Measurements from ENCODE around the gene DPP3.

GRCh38 chr11:66492161-66492865 is 12.1 kb downstream of the DPP3 start:
- TF ChIP-seq, protein P1, sequence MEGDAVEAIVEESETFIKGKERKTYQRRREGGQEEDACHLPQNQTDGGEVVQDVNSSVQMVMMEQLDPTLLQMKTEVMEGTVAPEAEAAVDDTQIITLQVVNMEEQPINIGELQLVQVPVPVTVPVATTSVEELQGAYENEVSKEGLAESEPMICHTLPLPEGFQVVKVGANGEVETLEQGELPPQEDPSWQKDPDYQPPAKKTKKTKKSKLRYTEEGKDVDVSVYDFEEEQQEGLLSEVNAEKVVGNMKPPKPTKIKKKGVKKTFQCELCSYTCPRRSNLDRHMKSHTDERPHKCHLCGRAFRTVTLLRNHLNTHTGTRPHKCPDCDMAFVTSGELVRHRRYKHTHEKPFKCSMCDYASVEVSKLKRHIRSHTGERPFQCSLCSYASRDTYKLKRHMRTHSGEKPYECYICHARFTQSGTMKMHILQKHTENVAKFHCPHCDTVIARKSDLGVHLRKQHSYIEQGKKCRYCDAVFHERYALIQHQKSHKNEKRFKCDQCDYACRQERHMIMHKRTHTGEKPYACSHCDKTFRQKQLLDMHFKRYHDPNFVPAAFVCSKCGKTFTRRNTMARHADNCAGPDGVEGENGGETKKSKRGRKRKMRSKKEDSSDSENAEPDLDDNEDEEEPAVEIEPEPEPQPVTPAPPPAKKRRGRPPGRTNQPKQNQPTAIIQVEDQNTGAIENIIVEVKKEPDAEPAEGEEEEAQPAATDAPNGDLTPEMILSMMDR (IDR thresholded peaks at IDR 0.05), result no peak
- no peak for TF ChIP-seq POLR2A (IDR thresholded peaks at IDR 0.05; ENCODE audit: low read depth)
- no peak for TF ChIP-seq POLR2AphosphoS5 (IDR thresholded peaks at IDR 0.05)

Measured in esophagus muscularis mucosa (tissue), 3 donors.